Mesothelial cell of epicardium (in vitro differentiated cells): ENCODE data around the gene AUTS2. TPM values are rescaled to one million over a fixed set of nuclear protein-coding genes. Genes with fewer than 3 reads are reported as not detected.
A peak's percentile ranks its signal among the peaks of the same experiment; 100 is the strongest.

Source experiments
- DNase-seq, 2 experiments: peaks; one replicate each; pipeline ENCODE4 v3.0.0; 2021; ENCODE audit warnings: low spot score in 2 of 2; ENCODE audit not compliant: unreplicated experiment in 2 of 2
- H3K27ac Mint-ChIP-seq: 2 replicates; pipeline ENCODE4 v1.8.0; 2021; ENCODE audit warnings: mixed read lengths
- H3K27me3 Mint-ChIP-seq: 2 replicates; pipeline ENCODE4 v1.8.0; 2021; ENCODE audit warnings: low read depth, mixed read lengths
- H3K36me3 Mint-ChIP-seq: 2 replicates; pipeline ENCODE4 v1.8.0; 2021; ENCODE audit warnings: mixed read lengths
- H3K4me1 Mint-ChIP-seq: 2 replicates; pipeline ENCODE4 v1.8.0; 2021; ENCODE audit warnings: mixed read lengths
- H3K4me3 Mint-ChIP-seq: 2 replicates; pipeline ENCODE4 v1.8.0; 2021; ENCODE audit warnings: mild to moderate bottlenecking, moderate library complexity, mixed read lengths
- H3K9me3 Mint-ChIP-seq: 2 replicates; pipeline ENCODE4 v1.8.0; 2021; ENCODE audit warnings: mixed read lengths
- total RNA-seq: library from RNA; stranded (reverse); gene quantifications from 3 replicates; pipeline ENCODE4 v1.2.1, GENCODE V29; 2021
- TF ChIP-seq, protein P1 (sequence below): fragments of 200-600 bp; sonication (generic); IDR thresholded peaks from one replicate; pipeline ENCODE4 v1.5.0; 2021; ENCODE audit warnings: antibody characterized with exemption; ENCODE audit not compliant: unreplicated experiment

AUTS2 gene
- total RNA-seq, 1 donor from 2014 or later, result 135 TPM

- no peaks in the 10 kb centered on the region for H3K27me3 Mint-ChIP-seq
- H3K36me3 Mint-ChIP-seq, result peaks cover 2% of the 10 kb centered on the region
- no peak overlapping the region for H3K27ac Mint-ChIP-seq
- no peak overlapping the region for H3K4me3 Mint-ChIP-seq
- DNase-seq, result no peak
- no peaks in the 10 kb centered on the region for H3K9me3 Mint-ChIP-seq
- TF ChIP-seq, protein P1, sequence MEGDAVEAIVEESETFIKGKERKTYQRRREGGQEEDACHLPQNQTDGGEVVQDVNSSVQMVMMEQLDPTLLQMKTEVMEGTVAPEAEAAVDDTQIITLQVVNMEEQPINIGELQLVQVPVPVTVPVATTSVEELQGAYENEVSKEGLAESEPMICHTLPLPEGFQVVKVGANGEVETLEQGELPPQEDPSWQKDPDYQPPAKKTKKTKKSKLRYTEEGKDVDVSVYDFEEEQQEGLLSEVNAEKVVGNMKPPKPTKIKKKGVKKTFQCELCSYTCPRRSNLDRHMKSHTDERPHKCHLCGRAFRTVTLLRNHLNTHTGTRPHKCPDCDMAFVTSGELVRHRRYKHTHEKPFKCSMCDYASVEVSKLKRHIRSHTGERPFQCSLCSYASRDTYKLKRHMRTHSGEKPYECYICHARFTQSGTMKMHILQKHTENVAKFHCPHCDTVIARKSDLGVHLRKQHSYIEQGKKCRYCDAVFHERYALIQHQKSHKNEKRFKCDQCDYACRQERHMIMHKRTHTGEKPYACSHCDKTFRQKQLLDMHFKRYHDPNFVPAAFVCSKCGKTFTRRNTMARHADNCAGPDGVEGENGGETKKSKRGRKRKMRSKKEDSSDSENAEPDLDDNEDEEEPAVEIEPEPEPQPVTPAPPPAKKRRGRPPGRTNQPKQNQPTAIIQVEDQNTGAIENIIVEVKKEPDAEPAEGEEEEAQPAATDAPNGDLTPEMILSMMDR, result no peak
- peaks cover 5% of the 10 kb centered on the region for H3K4me1 Mint-ChIP-seq
Observed at GRCh38 chr7:70448312-70448906, 850.1 kb downstream of the AUTS2 start.

DNA sequence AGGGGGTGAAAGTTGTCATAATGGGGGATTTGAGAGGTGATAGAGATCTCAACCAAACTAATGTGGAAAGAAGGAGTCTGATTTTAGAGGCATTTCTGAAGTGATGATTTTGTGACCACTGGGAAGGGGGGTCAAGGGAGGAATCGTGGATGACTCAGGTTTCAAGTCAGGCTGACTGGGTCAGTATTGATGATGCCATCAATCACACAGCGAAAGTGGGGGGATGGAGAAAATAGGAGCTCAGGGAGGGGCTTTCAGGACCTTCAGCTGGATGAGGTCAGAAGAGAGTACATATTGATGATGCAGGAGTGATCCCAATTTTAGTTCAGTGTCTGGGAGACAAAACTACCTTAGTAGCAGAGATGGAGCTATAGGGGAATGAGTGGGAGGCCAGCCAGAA is 852.5 kb downstream of the AUTS2 start:
- Mint-ChIP-seq H3K27me3 (no peaks in the 10 kb centered on the region), H3K36me3 (peaks cover 7% of the 10 kb centered on the region), H3K4me1 (peaks cover 5% of the 10 kb centered on the region), H3K9me3 (no peaks in the 10 kb centered on the region), H3K4me3 (no peak overlapping the region), H3K27ac (no peak overlapping the region)
- TF ChIP-seq, protein P1, result no peak
- no peak for DNase-seq

- H3K27me3 Mint-ChIP-seq, result no peaks in the 10 kb centered on the region
- DNase-seq, result no peak
- H3K4me3 Mint-ChIP-seq, result no peak overlapping the region
- no peaks in the 10 kb centered on the region for H3K9me3 Mint-ChIP-seq
- H3K27ac Mint-ChIP-seq, result no peak overlapping the region
- TF ChIP-seq, protein P1, result no peak
- peaks cover 38% of the 10 kb centered on the region for H3K4me1 Mint-ChIP-seq
- peaks cover 7% of the 10 kb centered on the region for H3K36me3 Mint-ChIP-seq
Observed at GRCh38 chr7:70455925-70456324, 857.6 kb downstream of the AUTS2 start.

- DNase-seq, result no peak
- Mint-ChIP-seq H3K4me3 (no peak overlapping the region), H3K4me1 (peaks cover 39% of the 10 kb centered on the region), H3K27me3 (no peaks in the 10 kb centered on the region), H3K27ac (peak overlapping the region; percentile 94), H3K36me3 (peaks cover 7% of the 10 kb centered on the region), H3K9me3 (no peaks in the 10 kb centered on the region)
- TF ChIP-seq, protein P1, result no peak
Observed at GRCh38 chr7:70456719-70457118, 858.4 kb downstream of the AUTS2 start.

- TF ChIP-seq, protein P1, result no peak
- H3K36me3 Mint-ChIP-seq, result peaks cover 7% of the 10 kb centered on the region
- no peak for DNase-seq
- H3K27me3 Mint-ChIP-seq, result no peaks in the 10 kb centered on the region
- peak overlapping the region; percentile 94 for H3K27ac Mint-ChIP-seq
- no peaks in the 10 kb centered on the region for H3K9me3 Mint-ChIP-seq
- no peak overlapping the region for H3K4me3 Mint-ChIP-seq
- H3K4me1 Mint-ChIP-seq, result peaks cover 39% of the 10 kb centered on the region
Observed at GRCh38 chr7:70457482-70457881, 859.2 kb downstream of the AUTS2 start.
